Astrocyte (in vitro differentiated cells and primary cell): ENCODE measurements around the gene PLK1.

ENCODE experiments used
- CTCF ChIP-seq: IDR thresholded peaks from 2 replicates; pipeline ENCODE4 v1.5.1; 2011; ENCODE audit warnings: low read depth, mild to moderate bottlenecking, inconsistent platforms, low read length, moderate library complexity; ENCODE audit not compliant: insufficient read depth
- EZH2 ChIP-seq: IDR thresholded peaks from 2 replicates; pipeline ENCODE4 v1.6.1; 2012; ENCODE audit warnings: mild to moderate bottlenecking, low read length, inconsistent platforms; ENCODE audit not compliant: insufficient read depth

DNA sequence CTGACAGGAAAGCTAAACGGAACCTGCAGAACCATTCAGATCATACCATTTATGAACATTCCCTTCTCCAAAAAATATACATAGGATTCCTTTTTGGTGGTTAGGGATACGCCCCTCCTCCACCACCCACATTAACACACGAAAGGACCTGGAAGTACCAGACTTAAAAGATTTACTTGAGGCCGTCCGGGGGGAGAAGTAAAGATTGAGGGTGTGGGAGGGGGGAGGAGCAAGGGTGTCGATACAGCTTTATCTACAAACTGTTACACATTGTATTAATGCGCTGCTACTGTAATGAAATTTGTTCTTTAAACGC lies 38.1 kb upstream of the PLK1 start:
- no peak for TF ChIP-seq CTCF
- TF ChIP-seq EZH2, result no peak
